Forelimb muscle (tissue), 1 donor: Measurements from ENCODE around the gene GPC5. TPM values are rescaled to one million over a fixed set of nuclear protein-coding genes. Genes with fewer than 3 reads are reported as not detected.

Experiments
- DNase-seq: peaks from one replicate; pipeline ENCODE4 v3.0.0-alpha.2; 2013; ENCODE audit warnings: low read depth
- polyA plus RNA-seq: library from polyadenylated mRNA; unstranded; fragments of 120-200 nt; gene quantifications from one replicate; pipeline ENCODE4 v1.2.1, GENCODE V29; 2013; ENCODE audit not compliant: insufficient read length

GPC5 gene
- polyA plus RNA-seq, 1 donor = 0.57 TPM

- DNase-seq = no peak
These were observed 139.0 kb downstream of the GPC5 start for GRCh38 chr13:91537376-91537775.

GRCh38 chr13:91539286-91540157 lies 141.1 kb downstream of the GPC5 start:
- DNase-seq = no peak

GRCh38 chr13:91540158-91540736 lies 141.8 kb downstream of the GPC5 start:
- DNase-seq = no peak

- DNase-seq = no peak
These were observed 146.3 kb downstream of the GPC5 start for GRCh38 chr13:91544723-91545122.

DNA sequence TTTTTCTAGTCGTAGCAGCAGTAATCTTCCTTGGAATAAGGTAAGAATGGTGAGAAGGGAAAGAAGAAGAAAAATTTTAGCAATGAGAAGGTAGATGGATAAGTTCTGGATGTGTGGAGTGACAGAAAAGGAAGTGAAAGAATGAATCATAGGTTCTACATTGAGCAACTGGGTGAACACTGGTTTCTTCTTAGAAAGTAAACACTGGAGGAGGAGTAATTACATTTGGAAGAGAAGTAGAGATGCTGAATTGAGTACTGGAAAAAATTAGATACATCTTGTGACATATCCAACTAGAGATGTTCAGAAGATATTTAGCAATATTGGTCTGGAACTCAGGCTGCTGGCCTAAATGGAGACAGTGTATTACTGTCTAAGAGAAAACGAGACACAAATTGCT lies 148.5 kb downstream of the GPC5 start:
- no peak for DNase-seq

DNA sequence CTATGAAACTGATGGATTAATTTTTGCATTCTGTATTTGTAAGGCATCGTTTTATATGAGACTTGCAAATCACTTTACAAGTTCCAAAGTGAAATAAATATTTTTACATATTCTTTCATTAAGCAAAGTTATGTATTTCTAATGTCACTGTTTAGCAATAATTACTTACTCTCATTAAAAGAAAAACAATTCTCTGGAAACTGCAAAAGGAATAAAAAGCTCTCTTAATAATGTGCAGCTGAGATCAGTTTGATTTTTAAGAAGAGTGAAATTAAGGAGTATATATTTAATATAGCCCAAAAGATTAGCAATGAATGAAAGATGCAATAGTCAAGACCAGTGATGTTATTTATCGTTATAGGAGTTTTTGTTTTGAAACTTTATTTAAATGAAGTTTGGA lies 155.2 kb downstream of the GPC5 start:
- DNase-seq = no peak

- DNase-seq = no peak
These were observed 155.7 kb downstream of the GPC5 start for GRCh38 chr13:91554101-91554500.

DNA sequence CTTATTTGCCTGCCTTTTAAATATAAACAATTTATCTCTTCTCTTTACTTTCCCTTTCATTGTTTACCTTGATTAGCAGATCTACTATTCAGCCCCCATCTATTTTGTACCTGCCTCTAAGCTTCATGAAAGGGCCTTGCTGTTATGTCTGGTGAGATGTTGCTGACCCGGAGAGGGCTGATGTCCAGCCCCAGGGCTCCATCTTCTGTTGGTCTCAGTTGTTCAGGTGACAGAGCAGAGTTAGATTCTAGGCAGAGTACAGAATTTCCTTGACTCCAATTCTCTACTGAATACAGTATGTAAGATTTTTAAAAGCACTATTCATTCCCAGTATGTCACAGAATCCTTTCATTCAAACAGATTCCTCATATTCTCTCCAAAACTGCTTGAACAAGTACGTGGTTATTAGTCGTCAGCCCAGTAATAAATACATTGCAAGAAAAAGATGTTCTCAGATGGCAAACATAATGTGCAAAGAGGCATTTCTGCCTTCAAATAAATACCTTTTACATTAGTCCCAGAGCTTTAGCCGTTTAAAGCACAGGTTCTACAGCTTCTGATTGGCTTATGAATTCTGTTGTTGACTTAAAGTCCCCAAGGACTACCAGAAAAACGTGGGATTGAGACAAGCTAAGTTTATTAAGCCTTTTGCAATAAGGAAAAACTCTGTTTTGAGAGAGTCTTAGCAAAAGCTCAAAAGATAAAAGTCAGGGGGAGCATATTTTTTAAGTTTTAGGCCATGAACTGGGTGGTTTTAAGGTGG lies 159.1 kb downstream of the GPC5 start:
- DNase-seq = no peak

DNA sequence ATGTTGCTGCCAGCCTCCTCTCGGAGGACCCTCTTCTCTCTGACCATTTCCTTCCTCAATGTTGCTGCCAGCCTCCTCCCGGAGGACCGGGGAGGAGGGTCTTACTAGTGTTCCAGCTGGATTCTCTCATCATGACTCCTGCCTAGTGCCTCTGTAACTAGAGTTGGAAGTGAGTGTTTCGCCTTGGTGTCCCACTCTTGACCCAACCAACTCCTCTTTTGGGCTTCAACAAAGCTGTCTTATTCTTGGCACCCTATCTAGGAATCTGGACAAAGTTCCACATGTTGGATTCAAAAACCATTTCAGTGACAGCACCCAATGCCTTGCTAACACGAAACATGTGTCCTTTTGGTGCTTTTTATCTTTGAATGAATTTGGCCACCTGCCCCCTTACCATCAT lies 165.4 kb downstream of the GPC5 start:
- no peak for DNase-seq

- no peak for DNase-seq
These were observed 166.0 kb downstream of the GPC5 start for GRCh38 chr13:91564396-91564795.

- DNase-seq = no peak
These were observed 166.9 kb downstream of the GPC5 start for GRCh38 chr13:91565296-91565695.

DNA sequence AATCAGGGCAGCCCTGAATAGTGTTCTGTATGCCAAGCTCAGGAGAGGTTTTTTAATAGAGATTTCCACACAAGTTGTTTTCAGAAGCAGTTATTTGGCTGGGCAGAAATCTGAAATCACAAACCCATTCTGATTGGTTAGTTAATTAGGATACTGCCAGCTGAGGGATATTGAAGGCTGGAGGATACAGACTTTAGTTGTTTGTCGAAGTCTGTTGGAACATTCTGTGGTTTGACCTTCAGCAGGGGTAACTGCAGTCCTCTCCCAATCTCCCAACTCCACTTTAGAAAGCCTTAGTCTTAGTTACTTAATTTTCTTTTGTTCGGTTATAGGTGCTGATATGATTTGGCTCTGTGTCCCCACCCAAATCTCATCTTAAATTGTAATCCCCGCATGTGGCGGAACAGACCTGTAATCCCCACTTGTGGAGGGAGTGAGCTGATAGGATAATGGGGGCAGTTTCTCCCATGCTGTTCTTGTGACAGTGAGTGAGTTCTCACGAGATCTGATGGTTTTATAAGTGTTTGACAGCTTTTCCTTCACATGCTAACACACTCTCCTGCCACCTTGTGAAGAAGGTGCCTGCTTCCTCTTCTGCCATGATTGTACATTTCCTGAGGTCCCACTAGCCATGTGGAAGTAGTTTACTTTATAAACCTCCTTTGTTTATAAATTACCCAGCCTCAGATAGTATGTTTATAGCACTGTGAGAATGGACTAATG lies 169.2 kb downstream of the GPC5 start:
- no peak for DNase-seq

DNA sequence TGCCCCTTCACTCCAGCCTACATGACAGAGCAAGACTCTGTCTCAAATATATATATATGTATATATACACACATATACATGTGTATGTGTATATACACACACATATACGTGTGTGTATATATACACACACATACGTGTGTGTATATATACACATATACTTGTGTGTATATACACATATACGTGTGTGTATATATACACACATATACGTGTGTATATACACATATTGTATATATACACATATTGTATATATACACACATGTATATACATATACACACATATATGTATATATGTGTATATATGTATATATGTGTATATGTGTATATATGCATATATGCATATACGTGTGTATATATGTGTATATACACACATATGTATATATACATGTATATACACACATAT lies 173.3 kb downstream of the GPC5 start:
- DNase-seq = no peak

DNA sequence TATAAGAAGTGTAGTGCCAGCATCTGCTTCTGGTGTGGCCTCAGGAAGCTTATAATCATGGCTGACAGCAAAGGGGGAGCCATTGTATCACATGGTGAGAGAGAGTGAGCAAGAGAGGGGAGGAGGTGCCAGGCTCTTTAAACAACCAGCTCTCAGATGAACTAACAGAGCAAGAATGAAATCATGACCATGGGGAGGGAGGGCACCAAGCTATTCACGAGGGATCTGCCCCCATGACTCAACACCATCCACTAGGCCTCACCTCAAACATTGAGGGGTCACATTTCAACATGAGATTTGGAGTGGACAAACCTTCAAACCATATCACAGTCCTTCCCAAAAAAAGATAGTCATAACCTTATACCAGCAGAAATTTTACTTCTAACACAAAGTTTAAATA lies 174.0 kb downstream of the GPC5 start:
- no peak for DNase-seq

- DNase-seq = no peak
These were observed 174.7 kb downstream of the GPC5 start for GRCh38 chr13:91572944-91573598.

- no peak for DNase-seq
These were observed 176.3 kb downstream of the GPC5 start for GRCh38 chr13:91574766-91575165.

- no peak for DNase-seq
These were observed 178.2 kb downstream of the GPC5 start for GRCh38 chr13:91576590-91576989.

DNA sequence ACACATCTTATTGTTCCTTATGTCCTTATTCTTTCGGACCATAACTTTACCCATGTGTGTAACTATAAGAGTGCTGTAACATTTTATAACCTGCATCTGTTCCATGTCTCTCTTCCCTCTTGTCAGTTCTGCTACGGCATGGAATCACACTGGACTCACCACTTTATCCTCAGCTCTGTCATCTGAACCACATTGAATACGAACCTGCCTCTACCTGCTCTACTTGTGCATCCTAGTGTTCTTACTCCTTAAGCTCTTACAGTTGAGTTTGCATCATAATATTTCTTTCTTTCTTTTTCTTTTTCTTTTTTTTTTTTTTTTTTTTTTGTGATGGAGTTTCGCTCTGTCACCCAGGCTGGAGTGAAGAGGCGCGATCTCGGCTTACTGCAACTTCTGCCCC lies 180.9 kb downstream of the GPC5 start:
- no peak for DNase-seq

GRCh38 chr13:91580749-91581148 lies 182.3 kb downstream of the GPC5 start:
- DNase-seq = no peak

DNA sequence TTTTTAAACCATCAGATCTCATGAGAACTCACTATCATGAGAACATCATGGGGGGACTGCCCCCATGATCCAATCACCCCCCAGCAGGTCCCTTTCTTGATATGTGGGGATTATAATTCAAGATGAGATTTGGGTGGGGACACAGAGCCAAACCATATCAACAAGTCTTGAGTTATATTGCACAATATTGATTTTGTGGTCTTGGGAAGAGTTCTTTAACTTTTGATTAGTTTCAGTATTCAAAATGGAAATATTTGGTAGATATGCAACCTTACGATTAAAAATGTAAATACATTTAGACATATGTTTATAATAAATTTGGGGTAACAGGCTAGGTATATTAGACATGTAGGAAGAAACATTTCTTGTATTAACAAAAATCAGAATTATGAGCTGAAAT lies 188.2 kb downstream of the GPC5 start:
- no peak for DNase-seq

GRCh38 chr13:91588541-91588940 lies 190.1 kb downstream of the GPC5 start:
- DNase-seq = no peak
